Measurements from ENCODE around the gene ADGRA3. TPM values are rescaled to one million over a fixed set of nuclear protein-coding genes. Genes with fewer than 3 reads are reported as not detected.

Gene ADGRA3
- total RNA-seq, 1 experiment from 2014 or later, result 41.2 TPM

- POLR2A ChIA-PET, result no interaction called here
- intact Hi-C loops (cut with micrococcal nuclease; ENCODE audit: unreplicated experiment) (no loop called here), in situ Hi-C loops (cut with HindIII; ENCODE audit: low pct_unique_long_range_greater_than_20kb, low sequenced_read_pairs) (no loop called here)
- no peak for DNase-seq (ENCODE audit: low read depth, low spot score)
- Histone ChIP-seq H3K27ac (ENCODE audit: low read length) (no peak overlapping the region), H3K9me3 (ENCODE audit: control insufficient read depth, insufficient read depth, low read depth, low read length) (no peaks in the 10 kb centered on the region), H3K4me3 (ENCODE audit: low read depth in 2 of 2, low read length in 2 of 2) (no peak overlapping the region), H3K36me3 (ENCODE audit: control insufficient read depth, insufficient read depth, low read length) (no peaks in the 10 kb centered on the region; the same call in 1 of the 2 replicates), H3K4me1 (ENCODE audit: control insufficient read depth, insufficient read depth, low read length) (no peaks in the 10 kb centered on the region; the same call in 1 of the 2 replicates), H3K27me3 (ENCODE audit: control insufficient read depth, insufficient read depth, low read length) (no peaks in the 10 kb centered on the region)
- ATAC-seq, result no peak
- no peak for TF ChIP-seq TCF7L2 (IDR thresholded peaks at IDR 0.05; ENCODE audit: low read depth, low read length)
- TF ChIP-seq, protein P1, sequence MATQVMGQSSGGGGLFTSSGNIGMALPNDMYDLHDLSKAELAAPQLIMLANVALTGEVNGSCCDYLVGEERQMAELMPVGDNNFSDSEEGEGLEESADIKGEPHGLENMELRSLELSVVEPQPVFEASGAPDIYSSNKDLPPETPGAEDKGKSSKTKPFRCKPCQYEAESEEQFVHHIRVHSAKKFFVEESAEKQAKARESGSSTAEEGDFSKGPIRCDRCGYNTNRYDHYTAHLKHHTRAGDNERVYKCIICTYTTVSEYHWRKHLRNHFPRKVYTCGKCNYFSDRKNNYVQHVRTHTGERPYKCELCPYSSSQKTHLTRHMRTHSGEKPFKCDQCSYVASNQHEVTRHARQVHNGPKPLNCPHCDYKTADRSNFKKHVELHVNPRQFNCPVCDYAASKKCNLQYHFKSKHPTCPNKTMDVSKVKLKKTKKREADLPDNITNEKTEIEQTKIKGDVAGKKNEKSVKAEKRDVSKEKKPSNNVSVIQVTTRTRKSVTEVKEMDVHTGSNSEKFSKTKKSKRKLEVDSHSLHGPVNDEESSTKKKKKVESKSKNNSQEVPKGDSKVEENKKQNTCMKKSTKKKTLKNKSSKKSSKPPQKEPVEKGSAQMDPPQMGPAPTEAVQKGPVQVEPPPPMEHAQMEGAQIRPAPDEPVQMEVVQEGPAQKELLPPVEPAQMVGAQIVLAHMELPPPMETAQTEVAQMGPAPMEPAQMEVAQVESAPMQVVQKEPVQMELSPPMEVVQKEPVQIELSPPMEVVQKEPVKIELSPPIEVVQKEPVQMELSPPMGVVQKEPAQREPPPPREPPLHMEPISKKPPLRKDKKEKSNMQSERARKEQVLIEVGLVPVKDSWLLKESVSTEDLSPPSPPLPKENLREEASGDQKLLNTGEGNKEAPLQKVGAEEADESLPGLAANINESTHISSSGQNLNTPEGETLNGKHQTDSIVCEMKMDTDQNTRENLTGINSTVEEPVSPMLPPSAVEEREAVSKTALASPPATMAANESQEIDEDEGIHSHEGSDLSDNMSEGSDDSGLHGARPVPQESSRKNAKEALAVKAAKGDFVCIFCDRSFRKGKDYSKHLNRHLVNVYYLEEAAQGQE (IDR thresholded peaks at IDR 0.05; ENCODE audit: insufficient read depth in 1 of 2, low read depth in 2 of 2, low read length in 1 of 2), result no peak
- BruUV-seq (replicated peaks), result no TSS peak
- CTCF ChIA-PET, result no interaction called here
Measured at GRCh38 chr4:22456291-22456690, 59.6 kb downstream of the ADGRA3 start.

DNA sequence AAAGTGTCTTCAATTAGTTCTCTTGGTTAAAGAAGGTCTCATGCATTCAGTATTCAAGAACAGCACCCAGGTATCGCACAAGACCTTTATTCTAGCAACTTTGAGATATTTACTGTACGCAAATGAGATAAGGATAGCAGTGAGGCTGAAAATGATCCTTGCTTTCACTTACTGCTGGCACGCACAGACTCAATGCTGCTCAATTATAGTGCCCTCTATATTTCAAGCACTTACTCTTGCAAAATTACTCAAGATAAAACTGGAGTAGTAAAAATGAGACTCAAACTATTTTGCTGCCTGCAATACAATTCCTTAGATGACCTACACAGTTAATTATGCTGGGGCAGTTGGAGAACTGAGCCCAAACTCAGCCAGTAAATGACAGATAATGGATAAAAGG lies 60.9 kb downstream of the ADGRA3 start:
- H3K27me3 ChIP-seq (ENCODE audit: control insufficient read depth, insufficient read depth, low read length), result no peaks in the 10 kb centered on the region
- intact Hi-C loops (cut with micrococcal nuclease; ENCODE audit: unreplicated experiment), result no loop called here
- CTCF ChIA-PET, result interaction anchor here (0.5 kb wide), 1 partner anchor 1218 kb away, joined by 6 read pairs; no protein-coding TSS in a partner anchor
- TF ChIP-seq CTCF (IDR thresholded peaks at IDR 0.05), result no peak
- H3K4me1 ChIP-seq (ENCODE audit: control insufficient read depth, insufficient read depth, low read length), result no peaks in the 10 kb centered on the region; the same call in 1 of the 2 replicates
- H3K9me3 ChIP-seq (ENCODE audit: control insufficient read depth, insufficient read depth, low read depth, low read length), result no peaks in the 10 kb centered on the region
- H3K36me3 ChIP-seq (ENCODE audit: control insufficient read depth, insufficient read depth, low read length), result no peaks in the 10 kb centered on the region; the same call in 1 of the 2 replicates
- in situ Hi-C loops (cut with HindIII; ENCODE audit: low pct_unique_long_range_greater_than_20kb, low sequenced_read_pairs), result no loop called here
- no peak overlapping the region for H3K4me3 ChIP-seq (ENCODE audit: low read depth in 2 of 2, low read length in 2 of 2)
- POLR2A ChIA-PET, result no interaction called here
- no peak overlapping the region for H3K27ac ChIP-seq (ENCODE audit: low read length)
- no peak for ATAC-seq
- no peak for DNase-seq (ENCODE audit: low read depth, low spot score)
- no TSS peak for BruUV-seq (replicated peaks)

GRCh38 chr4:22454216-22454838 lies 61.5 kb downstream of the ADGRA3 start:
- H3K9me3 ChIP-seq (ENCODE audit: control insufficient read depth, insufficient read depth, low read depth, low read length), result no peaks in the 10 kb centered on the region
- no peak for TF ChIP-seq SIN3A (IDR thresholded peaks at IDR 0.05; ENCODE audit: borderline replicate concordance, insufficient read depth, low read depth, low read length)
- TF ChIP-seq CTCF (IDR thresholded peaks at IDR 0.05), result no peak
- DNase-seq (ENCODE audit: low read depth, low spot score) (no peak), ATAC-seq (no peak)
- in situ Hi-C loops (cut with HindIII; ENCODE audit: low pct_unique_long_range_greater_than_20kb, low sequenced_read_pairs) (no loop called here), intact Hi-C loops (cut with micrococcal nuclease; ENCODE audit: unreplicated experiment) (no loop called here)
- no peak overlapping the region for H3K27ac ChIP-seq (ENCODE audit: low read length)
- no TSS peak for BruUV-seq (replicated peaks)
- H3K27me3 ChIP-seq (ENCODE audit: control insufficient read depth, insufficient read depth, low read length), result no peaks in the 10 kb centered on the region
- no peaks in the 10 kb centered on the region; the same call in 1 of the 2 replicates for H3K4me1 ChIP-seq (ENCODE audit: control insufficient read depth, insufficient read depth, low read length)
- ChIA-PET POLR2A (no interaction called here), CTCF (interaction anchor here (0.5 kb wide), 1 partner anchor 1218 kb away, joined by 6 read pairs; no protein-coding TSS in a partner anchor)
- H3K36me3 ChIP-seq (ENCODE audit: control insufficient read depth, insufficient read depth, low read length), result no peaks in the 10 kb centered on the region; the same call in 1 of the 2 replicates
- H3K4me3 ChIP-seq (ENCODE audit: low read depth in 2 of 2, low read length in 2 of 2), result no peak overlapping the region
